Prostate gland (tissue), 2 donors: ENCODE results near the gene CCDC106.

ENCODE experiments used
- POLR2A ChIP-seq: fragments of 450-650 bp; IDR thresholded peaks from one replicate; pipeline ENCODE4 v1.6.1; 2016; ENCODE audit warnings: antibody characterized with exemption, mild to moderate bottlenecking
- POLR2AphosphoS5 ChIP-seq: sonication (generic); formaldehyde crosslinking; IDR thresholded peaks from one replicate; pipeline ENCODE4 v1.6.1; 2017; ENCODE audit warnings: antibody characterized with exemption
- TF ChIP-seq, protein P1 (sequence below), 4 experiments: fragments of 200-600 bp in 2 of 4; fragments of 450-650 bp in 2 of 4; sonication (generic) in 2 of 4; IDR thresholded peaks; 1 replicate in 3 of 4; 2 replicates in 1 of 4; pipeline ENCODE4 v1.5.1; 2016 to 2019; ENCODE audit warnings: antibody characterized with exemption in 4 of 4, mild to moderate bottlenecking in 2 of 4, moderate library complexity in 2 of 4

DNA sequence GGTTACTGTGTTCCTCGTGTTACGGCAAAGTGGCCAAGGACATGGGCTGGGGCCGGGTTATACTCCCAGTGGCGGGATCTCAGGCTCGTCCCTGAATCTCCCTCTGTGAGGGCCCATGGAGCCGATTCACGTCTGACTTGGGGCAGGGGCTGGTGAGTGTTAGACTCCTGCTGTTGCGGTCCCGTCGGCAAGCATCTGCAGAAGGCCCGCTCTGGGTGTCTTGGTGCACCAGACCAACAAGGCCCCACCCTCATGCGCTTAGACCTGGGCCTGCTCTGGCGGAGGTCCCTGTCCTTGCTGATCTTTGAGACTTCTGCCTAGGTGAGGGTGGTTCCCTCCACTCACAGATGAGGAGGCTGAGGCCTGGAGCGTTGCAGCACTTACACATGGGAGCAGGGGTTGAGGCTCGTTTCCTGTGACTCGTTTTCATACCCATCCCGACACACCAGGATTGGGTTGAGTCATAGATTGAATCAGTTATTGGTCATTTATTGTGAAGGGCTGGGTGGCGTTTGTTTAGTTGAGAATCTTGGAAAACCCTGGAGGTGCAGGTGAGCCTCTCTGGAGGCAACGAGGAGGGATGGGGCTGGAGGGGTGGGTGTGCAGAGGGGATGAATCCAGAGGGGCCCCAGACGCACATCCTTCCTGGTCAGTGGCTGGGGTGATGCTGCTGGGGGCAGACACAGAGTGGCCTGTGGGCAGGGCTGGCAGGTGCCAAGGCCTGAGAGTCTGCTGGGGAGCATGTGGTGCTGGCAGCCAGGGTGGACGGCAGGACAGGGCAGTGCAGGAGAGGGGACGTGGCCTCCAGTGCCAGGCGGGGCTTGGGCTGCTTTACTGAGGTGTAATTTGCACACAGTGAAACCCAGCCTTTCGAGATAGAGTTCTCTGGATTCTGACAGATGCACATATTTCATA, 31.6 kb downstream of the CCDC106 start:
- TF ChIP-seq, protein P1, sequence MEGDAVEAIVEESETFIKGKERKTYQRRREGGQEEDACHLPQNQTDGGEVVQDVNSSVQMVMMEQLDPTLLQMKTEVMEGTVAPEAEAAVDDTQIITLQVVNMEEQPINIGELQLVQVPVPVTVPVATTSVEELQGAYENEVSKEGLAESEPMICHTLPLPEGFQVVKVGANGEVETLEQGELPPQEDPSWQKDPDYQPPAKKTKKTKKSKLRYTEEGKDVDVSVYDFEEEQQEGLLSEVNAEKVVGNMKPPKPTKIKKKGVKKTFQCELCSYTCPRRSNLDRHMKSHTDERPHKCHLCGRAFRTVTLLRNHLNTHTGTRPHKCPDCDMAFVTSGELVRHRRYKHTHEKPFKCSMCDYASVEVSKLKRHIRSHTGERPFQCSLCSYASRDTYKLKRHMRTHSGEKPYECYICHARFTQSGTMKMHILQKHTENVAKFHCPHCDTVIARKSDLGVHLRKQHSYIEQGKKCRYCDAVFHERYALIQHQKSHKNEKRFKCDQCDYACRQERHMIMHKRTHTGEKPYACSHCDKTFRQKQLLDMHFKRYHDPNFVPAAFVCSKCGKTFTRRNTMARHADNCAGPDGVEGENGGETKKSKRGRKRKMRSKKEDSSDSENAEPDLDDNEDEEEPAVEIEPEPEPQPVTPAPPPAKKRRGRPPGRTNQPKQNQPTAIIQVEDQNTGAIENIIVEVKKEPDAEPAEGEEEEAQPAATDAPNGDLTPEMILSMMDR (IDR thresholded peaks at IDR 0.05) = no peak
- TF ChIP-seq POLR2A (no peak), POLR2AphosphoS5 (no peak)
